HepG2 (cell line): ENCODE data around the gene PRKCZ. TPM values are rescaled to one million over a fixed set of nuclear protein-coding genes. Genes with fewer than 3 reads are reported as not detected.

Experiments used
- ATAC-seq: fragments of 200-7000 bp; cut with Tn5 transposase; 3 replicates; pipeline ENCODE4 v1.9.1; 2020; ENCODE audit warnings: mild to moderate bottlenecking, moderate library complexity
- BruUV-seq: library from RNA; stranded (reverse); fragments of 400-500 nt; replicated peaks from 2 replicates; lab custom pipeline; 2021; lab: Mats Ljungman, UMichigan
- CTCF ChIA-PET: fragments of 300-600 bp; formaldehyde crosslinking; extraction: SDS; loops from one replicate; lab custom pipeline; 2021; ENCODE audit warnings: low total read pairs, inconsistent platforms, low intra/inter-chr PET ratio; lab: Yijun Ruan, JAX
- POLR2A ChIA-PET: fragments of 350-600 bp; sonication (Branson Sonifier 250); formaldehyde crosslinking; loops from one replicate; lab custom pipeline; 2020; ENCODE audit warnings: antibody characterized with exemption, inconsistent platforms; lab: Yijun Ruan, JAX
- DNase-seq: peaks from one replicate; pipeline ENCODE4 v3.0.0-alpha.2; 2015; ENCODE audit warnings: low spot score
- FAIRE-seq: peaks from 3 replicates; lab custom pipeline; 2011; peaks lifted over from hg19 to GRCh38; lab: Jason Lieb, UNC
- H2AFZ ChIP-seq: one replicate; pipeline ENCODE4 v1.6.1; 2011; ENCODE audit warnings: low read length, inconsistent platforms
- H3K27ac ChIP-seq: fragments of 300-600 bp; 3 replicates; pipeline ENCODE4 v1.8.0; 2011; ENCODE audit warnings: mixed run types, mild to moderate bottlenecking, mixed read lengths, low read length, inconsistent platforms; ENCODE audit not compliant: insufficient read depth; ENCODE audit errors: extremely low read length
- H3K27me3 ChIP-seq, 2 experiments: fragments of 200-600 bp in 1 of 2; 2 replicates in 1 of 2; 3 replicates in 1 of 2; pipeline versions ENCODE4 v1.6.0 to v1.8.0; 2011; ENCODE audit warnings: low read length in 2 of 2, mild to moderate bottlenecking in 2 of 2, moderate library complexity in 2 of 2, inconsistent platforms in 1 of 2; ENCODE audit not compliant: insufficient read depth in 2 of 2, control insufficient read depth in 1 of 2
- H3K36me3 ChIP-seq, 2 experiments: fragments of 200-600 bp in 1 of 2; replicated peaks in 1 of 2; 2 replicates in 1 of 2; 3 replicates in 1 of 2; pipeline versions ENCODE4 v1.5.1 to v1.8.0; 2011; ENCODE audit warnings: low read length in 2 of 2, inconsistent platforms in 1 of 2; ENCODE audit not compliant: insufficient read depth in 2 of 2, control insufficient read depth in 1 of 2
- H3K4me1 ChIP-seq: 2 replicates; pipeline ENCODE4 v1.5.1; 2012; ENCODE audit warnings: low read length, inconsistent platforms; ENCODE audit not compliant: insufficient read depth
- H3K4me2 ChIP-seq: 2 replicates; pipeline ENCODE4 v1.6.0; 2011; ENCODE audit warnings: low read depth, low read length, inconsistent platforms
- H3K4me3 ChIP-seq, 3 experiments: fragments of 200-600 bp in 1 of 3; sonication (generic), shearing (Covaris generic) in 1 of 3; replicated peaks in 1 of 3; 2 replicates each; pipeline ENCODE4 v1.5.1; 2011 to 2016; ENCODE audit warnings: low read length in 3 of 3, inconsistent platforms in 2 of 3, low read depth in 2 of 3, mild to moderate bottlenecking in 2 of 3, control low read depth in 1 of 3, mixed read lengths in 1 of 3; ENCODE audit not compliant: insufficient read depth in 1 of 3
- H3K79me2 ChIP-seq: one replicate; pipeline ENCODE4 v1.6.1; 2011; ENCODE audit warnings: low read length, inconsistent platforms; ENCODE audit not compliant: insufficient read depth
- H3K9ac ChIP-seq: 2 replicates; pipeline ENCODE4 v1.6.0; 2011; ENCODE audit warnings: mild to moderate bottlenecking, low read depth, low read length, inconsistent platforms; ENCODE audit not compliant: insufficient read depth
- H3K9me3 ChIP-seq: 2 replicates; pipeline ENCODE4 v1.5.1; 2012; ENCODE audit warnings: mild to moderate bottlenecking, low read length
- H4K20me1 ChIP-seq: 2 replicates; pipeline ENCODE4 v1.6.0; 2011; ENCODE audit warnings: inconsistent platforms, mild to moderate bottlenecking, low read length, moderate library complexity; ENCODE audit not compliant: insufficient read depth
- JARID2 ChIP-seq: sonication (generic); formaldehyde crosslinking; IDR thresholded peaks from 2 replicates; pipeline ENCODE4 v1.8.1; 2023; ENCODE audit warnings: missing genetic modification reagents, inconsistent platforms; ENCODE audit not compliant: insufficient replicate concordance
- KDM3A ChIP-seq: IDR thresholded peaks from 2 replicates; pipeline ENCODE4 v1.6.1; 2018; ENCODE audit warnings: low read depth, missing compliant biosample characterization
- KDM6A ChIP-seq: IDR thresholded peaks from 2 replicates; pipeline ENCODE4 v1.6.1; 2016; ENCODE audit warnings: low read depth
- MZF1 ChIP-seq: sonication (generic); formaldehyde crosslinking; IDR thresholded peaks from 2 replicates; pipeline ENCODE4 v1.8.1; 2023; ENCODE audit warnings: mild to moderate bottlenecking, missing genetic modification reagents, borderline replicate concordance
- TAF1 ChIP-seq: sonication (generic); formaldehyde crosslinking; IDR thresholded peaks from 2 replicates; pipeline ENCODE4 v1.4.0; 2020; ENCODE audit warnings: missing genetic modification reagents
- ZNF292 ChIP-seq: sonication (generic); formaldehyde crosslinking; IDR thresholded peaks from 2 replicates; pipeline ENCODE4 v1.8.1; 2022; ENCODE audit warnings: mild to moderate bottlenecking, low read depth, missing genetic modification reagents, borderline replicate concordance
- WGBS: methylation state at CpG from one replicate; pipeline ENCODE4 v1.1.6; 2017; ENCODE audit warnings: low lambda C conversion rate; 5-methylcytosine and 5-hydroxymethylcytosine counted together
- in situ Hi-C: cut with HindIII; loops from 2 replicates; pipeline ENCODE4 v1.10.0; 2017; ENCODE audit warnings: low pct_unique_long_range_greater_than_20kb; ENCODE audit not compliant: extremely low pct_ligation_motif_present
- intact Hi-C: fragments of 100-400 bp; cut with micrococcal nuclease; formaldehyde crosslinking; loops from one replicate; pipeline ENCODE4 v1.10.0; 2022; ENCODE audit not compliant: unreplicated experiment
- polyA plus RNA-seq, 8 experiments: library from polyadenylated mRNA; depleted of rRNA in 3 of 8; stranded (reverse) in 7 of 8; unstranded in 1 of 8; fragments of >200 nt; fragmentation: Illumina TruSeq in 4 of 8; extraction: Trizol in 4 of 8; gene quantifications; 2 replicates each; pipeline versions ENCODE4 v1.2.1 to v1.2.3, GENCODE V29; 2011 to 2016; ENCODE audit warnings: low read depth in 4 of 8, missing spikeins in 1 of 8, mixed read lengths in 1 of 8; ENCODE audit not compliant: insufficient read depth in 1 of 8
- total RNA-seq, 5 experiments: library from RNA; depleted of rRNA; stranded (reverse); fragments of >200 nt; fragmentation: Illumina TruSeq; extraction: Trizol; gene quantifications; 2 replicates each; pipeline ENCODE4 v1.2.3, GENCODE V29; 2016; ENCODE audit warnings: low read depth in 1 of 5
- TF ChIP-seq, protein P1 (sequence below): sonication (generic); formaldehyde crosslinking; IDR thresholded peaks from 2 replicates; pipeline ENCODE4 v1.9.0; 2022; ENCODE audit warnings: low read depth, missing genetic modification reagents

Gene PRKCZ
- total and polyA plus RNA-seq, 2 of the 13 experiments (the other 11 are each of a cell fraction or from before 2014, with no cell fraction given), result 34.7 to 85.2 TPM

DNA sequence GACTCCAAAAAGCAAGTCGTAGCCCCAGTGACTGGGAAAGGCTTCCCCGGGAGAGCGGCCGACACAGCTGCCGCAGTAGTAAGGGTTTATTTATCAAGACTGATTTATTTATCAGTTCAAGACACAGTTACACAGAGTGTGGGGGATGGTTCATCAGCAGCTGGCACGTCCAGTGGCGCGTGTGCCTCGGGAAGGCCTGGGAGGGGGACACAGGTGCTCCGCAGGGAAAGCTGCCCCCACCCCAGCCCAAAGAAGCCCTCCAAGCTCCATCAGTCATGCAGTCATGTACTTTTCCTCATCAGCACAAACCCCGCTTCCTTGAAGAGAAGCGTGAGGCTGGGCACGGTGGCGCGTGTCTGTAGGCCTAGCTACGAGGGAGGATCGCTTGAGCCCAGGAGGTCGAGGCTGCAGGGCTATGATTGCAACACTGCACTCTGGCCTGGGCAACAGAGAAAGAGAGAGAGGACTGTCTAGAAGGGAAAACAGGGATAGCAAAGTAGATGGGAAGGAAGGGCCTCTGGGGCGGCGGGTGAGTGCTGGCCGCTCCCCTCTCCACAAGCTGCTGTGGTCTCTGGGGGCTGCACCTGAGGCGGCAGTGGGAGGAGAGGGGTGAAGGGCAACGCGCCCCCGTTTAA lies 53.2 kb downstream of the PRKCZ start (continued):
- TF ChIP-seq KDM3A (CRISPR knock-in tag), result no peak
- TF ChIP-seq TAF1 (CRISPR knock-in tag), result no peak
- TF ChIP-seq, protein P1, sequence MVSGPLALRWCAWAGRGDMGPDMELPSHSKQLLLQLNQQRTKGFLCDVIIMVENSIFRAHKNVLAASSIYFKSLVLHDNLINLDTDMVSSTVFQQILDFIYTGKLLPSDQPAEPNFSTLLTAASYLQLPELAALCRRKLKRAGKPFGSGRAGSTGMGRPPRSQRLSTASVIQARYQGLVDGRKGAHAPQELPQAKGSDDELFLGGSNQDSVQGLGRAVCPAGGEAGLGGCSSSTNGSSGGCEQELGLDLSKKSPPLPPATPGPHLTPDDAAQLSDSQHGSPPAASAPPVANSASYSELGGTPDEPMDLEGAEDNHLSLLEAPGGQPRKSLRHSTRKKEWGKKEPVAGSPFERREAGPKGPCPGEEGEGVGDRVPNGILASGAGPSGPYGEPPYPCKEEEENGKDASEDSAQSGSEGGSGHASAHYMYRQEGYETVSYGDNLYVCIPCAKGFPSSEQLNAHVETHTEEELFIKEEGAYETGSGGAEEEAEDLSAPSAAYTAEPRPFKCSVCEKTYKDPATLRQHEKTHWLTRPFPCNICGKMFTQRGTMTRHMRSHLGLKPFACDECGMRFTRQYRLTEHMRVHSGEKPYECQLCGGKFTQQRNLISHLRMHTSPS (CRISPR knock-in tag), result 0 out of 2 replicates have a peak, but pooled peaks have one; percentile 54
- TF ChIP-seq JARID2 (CRISPR knock-in tag), result no peak
- TF ChIP-seq KDM6A (CRISPR knock-in tag), result 0 out of 2 replicates have a peak, but pooled peaks have one; percentile 11

GRCh38 chr1:2103901-2104590 lies 53.8 kb downstream of the PRKCZ start:
- Histone ChIP-seq H3K9me3 (no peaks in the 10 kb centered on the region), H3K36me3 (peaks cover 8 to 17% of the 10 kb centered on the region in 2 experiments; a peak in 3 of 5 replicates), H3K27ac (peak overlapping the region; percentile 78), H3K4me1 (peaks cover 39% of the 10 kb centered on the region), H3K79me2 (no peaks in the 10 kb centered on the region), H3K4me3 (peak overlapping the region in 2 of 3 experiments; percentile 35 to 39; a peak in 4 of 6 replicates), H2AFZ (no peak overlapping the region), H3K27me3 (no peaks in the 10 kb centered on the region), H3K9ac (0 out of 2 replicates have a peak overlapping the region, but pooled peaks have one; percentile 19), H4K20me1 (no peaks in the 10 kb centered on the region), H3K4me2 (peak overlapping the region; percentile 67)
- no peak for FAIRE-seq
- no peak for DNase-seq
- TF ChIP-seq ZNF292 (CRISPR knock-in tag), result 0 out of 2 replicates have a peak, but pooled peaks have one; percentile 5
- TF ChIP-seq MZF1, result no peak
- WGBS, result 59% methylated on average over 17 of the region's 22 CpGs
- CTCF ChIA-PET, result interaction anchor here (1.6 kb wide), 1 partner anchor 35 kb away, joined by 6 read pairs; no protein-coding TSS in a partner anchor
- BruUV-seq, result no TSS peak
- in situ Hi-C loops, result loop anchor here (5.0 kb wide), 1 partner anchor 33 kb away; no protein-coding TSS in a partner anchor
- ATAC-seq, result no peak
- intact Hi-C loops, result no loop called here
- POLR2A ChIA-PET, result interaction anchor here (1.1 to 2.6 kb wide), 5 partner anchors 12 to 309 kb away, joined by 3 to 12 read pairs (median 4); partner anchors contain the start of gene PEX10
